Suppressor macrophage (primary cell): ENCODE data around the gene PAX7.
"Not testable (repeated sequence)": the region's sequence is repeated elsewhere in the genome, so short reads cannot be mapped to it uniquely, and the experiment has no call there.

Source experiments
- DNase-seq, 4 experiments: peaks; one replicate each; pipeline ENCODE4 v3.0.0-alpha.2; 2020 to 2022

The PAX7 gene

GRCh38 chr1:18732686-18733085, 102.0 kb downstream of the PAX7 start:
- no peak for DNase-seq

GRCh38 chr1:18734001-18734400, 103.4 kb downstream of the PAX7 start:
- no peak for DNase-seq

GRCh38 chr1:18734461-18735223, 104.0 kb downstream of the PAX7 start:
- DNase-seq = no peak

GRCh38 chr1:18735224-18735997, 104.8 kb downstream of the PAX7 start:
- DNase-seq = no peak

GRCh38 chr1:18736958-18737357, 106.3 kb downstream of the PAX7 start:
- no peak for DNase-seq

GRCh38 chr1:18738126-18738525, 107.5 kb downstream of the PAX7 start:
- no peak for DNase-seq

GRCh38 chr1:18738617-18739016, 108.0 kb downstream of the PAX7 start:
- DNase-seq = no peak

- no peak for DNase-seq
Observed at GRCh38 chr1:18739408-18739807, 108.8 kb downstream of the PAX7 start.

- no peak for DNase-seq
Observed at GRCh38 chr1:18739897-18740296, 109.3 kb downstream of the PAX7 start.

- DNase-seq = no peak
Observed at GRCh38 chr1:18740617-18741016, 110.0 kb downstream of the PAX7 start.

GRCh38 chr1:18743233-18743632, 112.6 kb downstream of the PAX7 start:
- DNase-seq = no peak

- DNase-seq = not testable (repeated sequence)
Observed at GRCh38 chr1:18744381-18744780, 113.7 kb downstream of the PAX7 start.

GRCh38 chr1:18746981-18747380, 116.3 kb downstream of the PAX7 start:
- DNase-seq = no peak

- DNase-seq = no peak
Observed at GRCh38 chr1:18747671-18748070, 117.0 kb downstream of the PAX7 start.

GRCh38 chr1:18748435-18748834, 117.8 kb downstream of the PAX7 start:
- no peak for DNase-seq

- DNase-seq = no peak
Observed at GRCh38 chr1:18749569-18749968, 118.9 kb downstream of the PAX7 start.

- DNase-seq = no peak
Observed at GRCh38 chr1:18750600-18750999, 120.0 kb downstream of the PAX7 start.

- DNase-seq = no peak
Observed at GRCh38 chr1:18751425-18751824, 120.8 kb downstream of the PAX7 start.

- no peak for DNase-seq
Observed at GRCh38 chr1:18752409-18752808, 121.8 kb downstream of the PAX7 start.

GRCh38 chr1:18760156-18760555, 129.5 kb downstream of the PAX7 start:
- no peak for DNase-seq

GRCh38 chr1:18761948-18762840, 131.5 kb downstream of the PAX7 start:
- DNase-seq = no peak

- DNase-seq = no peak
Observed at GRCh38 chr1:18764362-18764761, 133.7 kb downstream of the PAX7 start.

- no peak for DNase-seq
Observed at GRCh38 chr1:18765725-18766124, 135.1 kb downstream of the PAX7 start.
